Osteocyte (in vitro differentiated cells): ENCODE data around the gene CDK8. TPM values are rescaled to one million over a fixed set of nuclear protein-coding genes. Genes with fewer than 3 reads are reported as not detected.

Source experiments
- DNase-seq: peaks from one replicate; pipeline ENCODE4 v3.0.0; 2021; ENCODE audit warnings: mixed read lengths; ENCODE audit not compliant: unreplicated experiment; ENCODE audit errors: extremely low spot score
- H3K27ac Mint-ChIP-seq: one replicate; pipeline ENCODE4 v1.8.0; 2021; ENCODE audit warnings: mild to moderate bottlenecking, mixed read lengths; ENCODE audit not compliant: unreplicated experiment
- H3K27me3 Mint-ChIP-seq: one replicate; pipeline ENCODE4 v1.8.0; 2021; ENCODE audit warnings: mixed read lengths; ENCODE audit not compliant: unreplicated experiment
- H3K36me3 Mint-ChIP-seq: one replicate; pipeline ENCODE4 v1.8.0; 2021; ENCODE audit warnings: mixed read lengths; ENCODE audit not compliant: unreplicated experiment
- H3K4me1 Mint-ChIP-seq: one replicate; pipeline ENCODE4 v1.8.0; 2021; ENCODE audit warnings: mixed read lengths; ENCODE audit not compliant: unreplicated experiment
- H3K4me3 Mint-ChIP-seq: one replicate; pipeline ENCODE4 v1.8.0; 2021; ENCODE audit warnings: mild to moderate bottlenecking, moderate library complexity, mixed read lengths; ENCODE audit not compliant: unreplicated experiment
- H3K9me3 Mint-ChIP-seq: one replicate; pipeline ENCODE4 v1.8.0; 2021; ENCODE audit warnings: mixed read lengths; ENCODE audit not compliant: unreplicated experiment
- CTCF ChIP-seq: fragments of 200-600 bp; sonication (generic); IDR thresholded peaks from 2 replicates; pipeline ENCODE4 v1.5.0; 2021; ENCODE audit warnings: antibody characterized with exemption, mild to moderate bottlenecking, moderate library complexity
- total RNA-seq: library from RNA; stranded (reverse); gene quantifications from 2 replicates; pipeline ENCODE4 v1.2.1, GENCODE V29; 2021

CDK8 gene
- total RNA-seq, 1 donor from 2014 or later, result 12.2 TPM

- H3K27ac Mint-ChIP-seq, result no peak overlapping the region
- no peaks in the 10 kb centered on the region for H3K27me3 Mint-ChIP-seq
- H3K4me3 Mint-ChIP-seq, result no peak overlapping the region
- TF ChIP-seq CTCF, result no peak
- H3K9me3 Mint-ChIP-seq, result no peaks in the 10 kb centered on the region
- H3K36me3 Mint-ChIP-seq, result no peaks in the 10 kb centered on the region
- peaks cover 19% of the 10 kb centered on the region for H3K4me1 Mint-ChIP-seq
- no peak for DNase-seq
These were observed 5.7 kb downstream of the CDK8 start for GRCh38 chr13:26259634-26260033.

GRCh38 chr13:26262156-26262555, 8.2 kb downstream of the CDK8 start:
- peaks cover 1% of the 10 kb centered on the region for H3K4me1 Mint-ChIP-seq
- H3K4me3 Mint-ChIP-seq, result no peak overlapping the region
- no peak for DNase-seq
- no peaks in the 10 kb centered on the region for H3K9me3 Mint-ChIP-seq
- no peak for TF ChIP-seq CTCF
- no peaks in the 10 kb centered on the region for H3K27me3 Mint-ChIP-seq
- H3K27ac Mint-ChIP-seq, result no peak overlapping the region
- H3K36me3 Mint-ChIP-seq, result no peaks in the 10 kb centered on the region

GRCh38 chr13:26266311-26266710, 12.4 kb downstream of the CDK8 start:
- Mint-ChIP-seq H3K4me1 (peaks cover 8% of the 10 kb centered on the region), H3K36me3 (no peaks in the 10 kb centered on the region), H3K27me3 (no peaks in the 10 kb centered on the region), H3K9me3 (no peaks in the 10 kb centered on the region), H3K4me3 (no peak overlapping the region), H3K27ac (no peak overlapping the region)
- no peak for TF ChIP-seq CTCF
- no peak for DNase-seq

GRCh38 chr13:26270707-26271106, 16.8 kb downstream of the CDK8 start:
- Mint-ChIP-seq H3K4me1 (peaks cover 13% of the 10 kb centered on the region), H3K27me3 (no peaks in the 10 kb centered on the region), H3K9me3 (no peaks in the 10 kb centered on the region), H3K36me3 (no peaks in the 10 kb centered on the region), H3K27ac (no peak overlapping the region), H3K4me3 (no peak overlapping the region)
- no peak for DNase-seq
- TF ChIP-seq CTCF, result no peak

- Mint-ChIP-seq H3K27me3 (no peaks in the 10 kb centered on the region), H3K4me3 (no peak overlapping the region), H3K27ac (no peak overlapping the region), H3K9me3 (no peaks in the 10 kb centered on the region), H3K4me1 (peaks cover 12% of the 10 kb centered on the region), H3K36me3 (no peaks in the 10 kb centered on the region)
- DNase-seq, result no peak
- TF ChIP-seq CTCF, result no peak
These were observed 18.7 kb downstream of the CDK8 start for GRCh38 chr13:26272621-26273020.
